Measurements from ENCODE around the gene ATP23. TPM values are rescaled to one million over a fixed set of nuclear protein-coding genes. Genes with fewer than 3 reads are reported as not detected.

The ATP23 gene
- total RNA-seq, 1 experiment from 2014 or later, result 6.1 TPM

- ChIA-PET CTCF (interaction anchor here (0.8 to 5.1 kb wide), 25 partner anchors 8 to 145 kb away, joined by 3 to 77 read pairs (median 6); partner anchors contain the start of genes CDK4, CTDSP2, EEF1AKMT3 and METTL1), POLR2A (interaction anchor here (1.2 to 4.3 kb wide), 5 partner anchors 9 to 64 kb away, joined by 7 to 64 read pairs (median 11); partner anchors contain the start of gene CTDSP2)
- peaks cover 46% of the 10 kb centered on the region for H3K4me1 Mint-ChIP-seq
- no peaks in the 10 kb centered on the region for H3K36me3 Mint-ChIP-seq
- TF ChIP-seq PREB (CRISPR knock-in tag; IDR thresholded peaks at IDR 0.05; ENCODE audit: borderline replicate concordance) (no peak), ZNF423 (CRISPR knock-in tag; IDR thresholded peaks at IDR 0.05) (peak; percentile 9; the same call in 1 of the 2 replicates), TEAD4 (CRISPR knock-in tag; IDR thresholded peaks at IDR 0.05) (no peak), ESRRA (CRISPR knock-in tag; IDR thresholded peaks at IDR 0.05; ENCODE audit: borderline replicate concordance) (no peak), ZBTB21 (CRISPR knock-in tag; IDR thresholded peaks at IDR 0.05; ENCODE audit: borderline replicate concordance) (no peak), ZMAT4 (CRISPR knock-in tag; IDR thresholded peaks at IDR 0.05) (no peak), NFATC4 (CRISPR knock-in tag; IDR thresholded peaks at IDR 0.05) (no peak), USF2 (CRISPR knock-in tag; IDR thresholded peaks at IDR 0.05) (peak; percentile 60), TCF7 (CRISPR knock-in tag; IDR thresholded peaks at IDR 0.05; ENCODE audit: low read depth) (no peak), SMAD3 (CRISPR knock-in tag; IDR thresholded peaks at IDR 0.05; ENCODE audit: borderline replicate concordance) (no peak), ATF6 (CRISPR knock-in tag; IDR thresholded peaks at IDR 0.05) (no peak), TEAD1 (CRISPR knock-in tag; IDR thresholded peaks at IDR 0.05) (peak; percentile 33; the same call in 1 of the 2 replicates), CTCF (IDR thresholded peaks at IDR 0.05) (no peak)
- TF ChIP-seq, protein P1, sequence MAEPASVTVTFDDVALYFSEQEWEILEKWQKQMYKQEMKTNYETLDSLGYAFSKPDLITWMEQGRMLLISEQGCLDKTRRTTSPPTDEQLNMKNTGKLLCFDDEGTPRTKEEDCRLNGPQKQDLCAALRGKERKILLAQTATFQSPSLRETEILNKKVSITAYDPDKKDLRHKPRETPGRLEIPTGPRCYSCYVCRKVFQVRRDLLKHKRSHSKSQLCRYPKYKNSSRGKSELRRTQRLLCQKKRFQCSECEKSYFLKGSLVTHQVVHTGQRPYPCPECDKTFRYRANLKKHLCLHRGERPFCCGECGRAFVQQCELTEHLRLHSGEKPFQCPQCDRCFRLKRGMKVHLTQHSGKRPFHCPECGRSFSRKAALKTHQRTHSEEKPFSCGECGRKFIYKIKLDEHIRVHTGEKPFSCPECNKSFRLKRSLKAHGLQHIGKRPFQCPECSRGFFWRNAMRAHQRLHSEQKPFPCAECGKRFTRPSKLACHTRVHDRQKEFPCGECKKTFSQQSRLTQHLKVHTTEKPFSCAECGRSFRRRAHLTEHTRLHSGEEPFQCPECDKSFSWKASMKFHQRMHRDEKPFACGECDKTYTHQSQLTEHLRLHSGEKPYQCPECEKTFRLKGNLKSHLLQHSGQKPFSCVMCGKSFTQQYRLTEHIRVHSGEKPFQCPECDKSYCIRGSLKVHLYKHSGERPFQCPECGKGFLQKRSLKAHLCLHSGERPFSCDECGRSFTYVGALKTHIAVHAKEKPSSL (CRISPR knock-in tag; conservative IDR thresholded peaks at IDR 0.05), result no peak
- TF ChIP-seq, protein P2, sequence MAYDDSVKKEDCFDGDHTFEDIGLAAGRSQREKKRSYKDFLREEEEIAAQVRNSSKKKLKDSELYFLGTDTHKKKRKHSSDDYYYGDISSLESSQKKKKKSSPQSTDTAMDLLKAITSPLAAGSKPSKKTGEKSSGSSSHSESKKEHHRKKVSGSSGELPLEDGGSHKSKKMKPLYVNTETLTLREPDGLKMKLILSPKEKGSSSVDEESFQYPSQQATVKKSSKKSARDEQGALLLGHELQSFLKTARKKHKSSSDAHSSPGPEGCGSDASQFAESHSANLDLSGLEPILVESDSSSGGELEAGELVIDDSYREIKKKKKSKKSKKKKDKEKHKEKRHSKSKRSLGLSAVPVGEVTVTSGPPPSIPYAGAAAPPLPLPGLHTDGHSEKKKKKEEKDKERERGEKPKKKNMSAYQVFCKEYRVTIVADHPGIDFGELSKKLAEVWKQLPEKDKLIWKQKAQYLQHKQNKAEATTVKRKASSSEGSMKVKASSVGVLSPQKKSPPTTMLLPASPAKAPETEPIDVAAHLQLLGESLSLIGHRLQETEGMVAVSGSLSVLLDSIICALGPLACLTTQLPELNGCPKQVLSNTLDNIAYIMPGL (CRISPR knock-in tag; IDR thresholded peaks at IDR 0.05), result peak; percentile 80; the same call in 1 of the 2 replicates
- TF ChIP-seq, protein P3, sequence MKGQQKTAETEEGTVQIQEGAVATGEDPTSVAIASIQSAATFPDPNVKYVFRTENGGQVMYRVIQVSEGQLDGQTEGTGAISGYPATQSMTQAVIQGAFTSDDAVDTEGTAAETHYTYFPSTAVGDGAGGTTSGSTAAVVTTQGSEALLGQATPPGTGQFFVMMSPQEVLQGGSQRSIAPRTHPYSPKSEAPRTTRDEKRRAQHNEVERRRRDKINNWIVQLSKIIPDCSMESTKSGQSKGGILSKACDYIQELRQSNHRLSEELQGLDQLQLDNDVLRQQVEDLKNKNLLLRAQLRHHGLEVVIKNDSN (CRISPR knock-in tag; IDR thresholded peaks at IDR 0.05), result peak; percentile 48; the same call in 1 of the 2 replicates
- TF ChIP-seq, protein P4, sequence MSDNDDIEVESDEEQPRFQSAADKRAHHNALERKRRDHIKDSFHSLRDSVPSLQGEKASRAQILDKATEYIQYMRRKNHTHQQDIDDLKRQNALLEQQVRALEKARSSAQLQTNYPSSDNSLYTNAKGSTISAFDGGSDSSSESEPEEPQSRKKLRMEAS (CRISPR knock-in tag; IDR thresholded peaks at IDR 0.05), result 0 out of 2 replicates have a peak, but pooled peaks have one; percentile 24
- H3K9me3 Mint-ChIP-seq, result 0 out of 2 replicates have a peak, but pooled peaks cover 4% of the 10 kb centered on the region
- peak overlapping the region; percentile 78 for H3K4me3 Mint-ChIP-seq
- peak; percentile 70 for DNase-seq (ENCODE audit: low spot score)
- peak; percentile 82 for ATAC-seq
- peak overlapping the region; percentile 69 for H3K27ac Mint-ChIP-seq
- H3K27me3 Mint-ChIP-seq (ENCODE audit: low read depth), result peaks cover 32% of the 10 kb centered on the region
Measured at GRCh38 chr12:57896434-57897201, 44.7 kb upstream of the ATP23 start.

Data from WTC11 (cell line).